Fibroblast of lung (primary cell): ENCODE data around the gene MTAP.

Experiments used
- EZH2 ChIP-seq: IDR thresholded peaks from 2 replicates; pipeline ENCODE4 v1.5.1; 2012; ENCODE audit warnings: low read length, control low read depth, mild to moderate bottlenecking; ENCODE audit errors: missing control alignments
- TF ChIP-seq, protein P1 (sequence below), 2 donors: IDR thresholded peaks in 1 of 2; conservative IDR thresholded peaks in 1 of 2; 1 replicate in 1 of 2; 2 replicates in 1 of 2; pipeline ENCODE4 v1.5.1; 2011 to 2012; ENCODE audit warnings: low read length in 2 of 2, control low read depth in 1 of 2, inconsistent platforms in 1 of 2, low read depth in 1 of 2, mild to moderate bottlenecking in 1 of 2

GRCh38 chr9:21854594-21854993, 52.2 kb downstream of the MTAP start:
- TF ChIP-seq, protein P1, sequence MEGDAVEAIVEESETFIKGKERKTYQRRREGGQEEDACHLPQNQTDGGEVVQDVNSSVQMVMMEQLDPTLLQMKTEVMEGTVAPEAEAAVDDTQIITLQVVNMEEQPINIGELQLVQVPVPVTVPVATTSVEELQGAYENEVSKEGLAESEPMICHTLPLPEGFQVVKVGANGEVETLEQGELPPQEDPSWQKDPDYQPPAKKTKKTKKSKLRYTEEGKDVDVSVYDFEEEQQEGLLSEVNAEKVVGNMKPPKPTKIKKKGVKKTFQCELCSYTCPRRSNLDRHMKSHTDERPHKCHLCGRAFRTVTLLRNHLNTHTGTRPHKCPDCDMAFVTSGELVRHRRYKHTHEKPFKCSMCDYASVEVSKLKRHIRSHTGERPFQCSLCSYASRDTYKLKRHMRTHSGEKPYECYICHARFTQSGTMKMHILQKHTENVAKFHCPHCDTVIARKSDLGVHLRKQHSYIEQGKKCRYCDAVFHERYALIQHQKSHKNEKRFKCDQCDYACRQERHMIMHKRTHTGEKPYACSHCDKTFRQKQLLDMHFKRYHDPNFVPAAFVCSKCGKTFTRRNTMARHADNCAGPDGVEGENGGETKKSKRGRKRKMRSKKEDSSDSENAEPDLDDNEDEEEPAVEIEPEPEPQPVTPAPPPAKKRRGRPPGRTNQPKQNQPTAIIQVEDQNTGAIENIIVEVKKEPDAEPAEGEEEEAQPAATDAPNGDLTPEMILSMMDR (conservative IDR thresholded peaks at IDR 0.05 in 1 of 2, IDR thresholded peaks at IDR 0.05 in 1 of 2; ENCODE audit: low read depth in 1 of 2, low read length in 2 of 2) = no peak
- TF ChIP-seq EZH2 = no peak
